Endothelial cell of umbilical vein (primary cell): ENCODE results near the gene STARD13. TPM values are rescaled to one million over a fixed set of nuclear protein-coding genes. Genes with fewer than 3 reads are reported as not detected.

ENCODE experiments used
- BruUV-seq: library from RNA; stranded (reverse); fragments of 400-500 nt; replicated peaks from 2 replicates; lab custom pipeline; 2021; lab: Mats Ljungman, UMichigan
- CTCF ChIA-PET: fragments of 300-600, 350-600 bp; sonication (Branson Sonifier 250); formaldehyde crosslinking; loops from one replicate; lab custom pipeline; 2021; ENCODE audit warnings: antibody characterized with exemption, inconsistent platforms; lab: Charles Lee
- POLR2A ChIA-PET: fragments of 300-600, 350-600 bp; sonication (Branson Sonifier 250); formaldehyde crosslinking; loops from one replicate; lab custom pipeline; 2021; ENCODE audit warnings: antibody characterized with exemption, inconsistent platforms; lab: Charles Lee
- DNase-seq: peaks from one replicate; pipeline ENCODE4 v3.0.0-alpha.2; 2011; ENCODE audit warnings: low read depth, low spot score
- FAIRE-seq: peaks from 2 replicates; lab custom pipeline; 2011; peaks lifted over from hg19 to GRCh38; lab: Jason Lieb, UNC
- H2AFZ ChIP-seq: 2 replicates; pipeline ENCODE4 v1.6.0; 2012; ENCODE audit warnings: low read depth, low read length, control low read depth, inconsistent platforms
- H3K27ac ChIP-seq: 2 replicates; pipeline ENCODE4 v1.5.1; 2011; ENCODE audit warnings: low read depth, mild to moderate bottlenecking, control low read depth, low read length, moderate library complexity; ENCODE audit not compliant: insufficient read depth
- H3K27me3 ChIP-seq, 2 experiments: 2 replicates each; pipeline versions ENCODE4 v1.6.0 to v1.6.1; 2011; ENCODE audit warnings: low read length in 2 of 2, mixed read lengths in 1 of 2; ENCODE audit not compliant: control insufficient read depth in 2 of 2, insufficient read depth in 2 of 2
- H3K36me3 ChIP-seq, 2 experiments: 2 replicates in 1 of 2; 3 replicates in 1 of 2; pipeline ENCODE4 v1.5.1; 2011; ENCODE audit warnings: low read length in 2 of 2, mild to moderate bottlenecking in 1 of 2, moderate library complexity in 1 of 2; ENCODE audit not compliant: control insufficient read depth in 2 of 2, insufficient read depth in 2 of 2; ENCODE audit errors: extremely low read depth in 1 of 2
- H3K4me1 ChIP-seq: 3 replicates; pipeline ENCODE4 v1.5.1; 2011; ENCODE audit warnings: mild to moderate bottlenecking, low read length; ENCODE audit not compliant: control insufficient read depth, insufficient read depth; ENCODE audit errors: extremely low read depth
- H3K4me2 ChIP-seq: 2 replicates; pipeline ENCODE4 v1.6.1; 2011; ENCODE audit warnings: low read length, control low read depth, mixed read lengths; ENCODE audit not compliant: insufficient read depth
- H3K4me3 ChIP-seq, 3 experiments: fragments of 200-600 bp in 1 of 3; sonication (generic), shearing (Covaris generic) in 1 of 3; replicated peaks in 1 of 3; 2 replicates each; pipeline ENCODE4 v1.5.1; 2011 to 2016; ENCODE audit warnings: control low read depth in 3 of 3, low read length in 3 of 3, mild to moderate bottlenecking in 2 of 3, inconsistent platforms in 1 of 3, low read depth in 1 of 3, moderate library complexity in 1 of 3; ENCODE audit not compliant: insufficient read depth in 1 of 3
- H3K79me2 ChIP-seq: 2 replicates; pipeline ENCODE4 v1.6.0; 2012; ENCODE audit warnings: low read length, inconsistent platforms; ENCODE audit not compliant: control insufficient read depth, insufficient read depth
- H3K9ac ChIP-seq: replicated peaks from 2 replicates; pipeline ENCODE3; 2011; ENCODE audit warnings: low read length, control low read depth; ENCODE audit not compliant: insufficient read depth; ENCODE audit errors: extremely low read depth
- H3K9me1 ChIP-seq: replicated peaks from 3 replicates; pipeline ENCODE4 v1.6.0; 2011; ENCODE audit warnings: mild to moderate bottlenecking, low read length; ENCODE audit not compliant: control insufficient read depth, insufficient read depth; ENCODE audit errors: extremely low read depth
- H3K9me3 ChIP-seq: replicated peaks from 2 replicates; pipeline ENCODE4 v1.5.1; 2012; ENCODE audit warnings: low read length, inconsistent platforms; ENCODE audit not compliant: control insufficient read depth, insufficient read depth
- H4K20me1 ChIP-seq: replicated peaks from 2 replicates; pipeline ENCODE3; 2011; ENCODE audit warnings: mild to moderate bottlenecking, low read length; ENCODE audit not compliant: control insufficient read depth, insufficient read depth; ENCODE audit errors: extremely low read depth
- CTCF ChIP-seq, 2 donors: IDR thresholded peaks; 1 replicate in 1 of 2; 2 replicates in 1 of 2; pipeline ENCODE4 v1.5.1; 2011; ENCODE audit warnings: low read length in 2 of 2, mild to moderate bottlenecking in 2 of 2, moderate library complexity in 2 of 2, control low read depth in 1 of 2, inconsistent platforms in 1 of 2, low read depth in 1 of 2; ENCODE audit not compliant: insufficient read depth in 1 of 2; ENCODE audit errors: extremely low read depth in 1 of 2
- EZH2 ChIP-seq: IDR thresholded peaks from 2 replicates; pipeline ENCODE4 v1.6.1; 2012; ENCODE audit warnings: borderline replicate concordance, low read depth, mild to moderate bottlenecking, moderate library complexity, low read length, inconsistent platforms; ENCODE audit not compliant: severe bottlenecking
- FOS ChIP-seq: IDR thresholded peaks from 2 replicates; pipeline ENCODE4 v1.6.1; 2011; ENCODE audit warnings: mild to moderate bottlenecking, low read length, moderate library complexity, borderline replicate concordance; ENCODE audit not compliant: insufficient read depth
- GATA2 ChIP-seq: IDR thresholded peaks from 2 replicates; pipeline ENCODE4 v1.7.0; 2011; ENCODE audit warnings: low read depth, mild to moderate bottlenecking, moderate library complexity, mixed read lengths, low read length; ENCODE audit not compliant: insufficient read length, insufficient read depth
- JUN ChIP-seq: IDR thresholded peaks from 2 replicates; pipeline ENCODE4 v1.6.1; 2011; ENCODE audit warnings: borderline replicate concordance, low read depth; ENCODE audit not compliant: insufficient read length, insufficient read depth
- MAX ChIP-seq: IDR thresholded peaks from 2 replicates; pipeline ENCODE4 v1.6.1; 2011; ENCODE audit not compliant: insufficient read depth, insufficient read length
- MYC ChIP-seq: IDR thresholded peaks from one replicate; pipeline ENCODE4 v1.6.1; 2011; ENCODE audit warnings: mild to moderate bottlenecking, low read depth, low read length
- POLR2A ChIP-seq: IDR thresholded peaks from 2 replicates; pipeline ENCODE4 v1.6.1; 2012; ENCODE audit warnings: low read depth, mild to moderate bottlenecking, control low read depth, low read length
- POLR2AphosphoS5 ChIP-seq: IDR thresholded peaks from 2 replicates; pipeline ENCODE4 v1.6.1; 2012; ENCODE audit warnings: low read depth, mild to moderate bottlenecking, control low read depth, low read length, moderate library complexity; ENCODE audit not compliant: insufficient read depth
- dilution Hi-C: fragments of 300-500 bp; cut with MboI; formaldehyde crosslinking; loops from one replicate; pipeline ENCODE4 v1.15.0; 2019; ENCODE audit warnings: low sequenced_read_pairs; ENCODE audit not compliant: extremely low pct_ligation_motif_present
- intact Hi-C: fragments of 100-400 bp; cut with micrococcal nuclease; formaldehyde crosslinking; loops from one replicate; pipeline ENCODE4 v1.10.0; 2022
- polyA plus RNA-seq, 4 experiments: library from polyadenylated mRNA; depleted of rRNA in 3 of 4; stranded (reverse) in 3 of 4; unstranded in 1 of 4; fragments of >200 nt; gene quantifications; 2 replicates each; pipeline versions ENCODE4 v1.2.1 to v1.2.3, GENCODE V29; 2011 to 2012; ENCODE audit warnings: missing spikeins in 1 of 4
- total RNA-seq: library from RNA; stranded (reverse); gene quantifications from 2 replicates; pipeline ENCODE4 v1.2.3, GENCODE V29; 2021

The STARD13 gene
- total and polyA plus RNA-seq, 2 donors (not counting 3 experiments of a cell fraction or from before 2014, with no cell fraction given): 11.0 to 47.7 TPM

- H3K9me1 ChIP-seq: no peaks in the 10 kb centered on the region
- no peak overlapping the region for H3K4me2 ChIP-seq
These were observed 127.3 kb downstream of the STARD13 start for GRCh38 chr13:33158271-33158670.

More at GRCh38 chr13:33158271-33158670, 127.3 kb downstream of the STARD13 start:
- ChIA-PET POLR2A (no interaction called here), CTCF (interaction anchor here (1.7 to 3.0 kb wide), 2 partner anchors 11 to 385 kb away, joined by 6 to 8 read pairs; no protein-coding TSS in a partner anchor)
- Histone ChIP-seq H3K9ac (no peak overlapping the region), H3K27ac (no peak overlapping the region), H3K4me1 (peaks cover 18% of the 10 kb centered on the region), H3K4me3 (no peak overlapping the region), H3K36me3 (peaks cover 0 to 3% of the 10 kb centered on the region in 2 experiments), H3K79me2 (peaks cover 11% of the 10 kb centered on the region), H3K27me3 (no peaks in the 10 kb centered on the region), H2AFZ (no peak overlapping the region), H4K20me1 (no peaks in the 10 kb centered on the region), H3K9me3 (no peaks in the 10 kb centered on the region)
- dilution Hi-C loops: no loop called here
- TF ChIP-seq JUN: no peak
- TF ChIP-seq POLR2AphosphoS5: no peak
- TF ChIP-seq CTCF (IDR thresholded peaks at IDR 0.05; ENCODE audit: extremely low read depth in 1 of 2, insufficient read depth in 1 of 2, low read depth in 1 of 2, low read length in 2 of 2): no peak
- no peak for TF ChIP-seq MYC
- TF ChIP-seq EZH2: no peak
- TF ChIP-seq POLR2A: no peak
- no peak for TF ChIP-seq FOS
- TF ChIP-seq MAX: no peak
- TF ChIP-seq GATA2: no peak
- no TSS peak for BruUV-seq
- intact Hi-C loops: no loop called here
- FAIRE-seq: no peak
- no peak for DNase-seq
